GM18511 (cell line): ENCODE data around the gene TBX15.

Experiments used
- ATAC-seq: cut with Tn5 transposase; IDR thresholded peaks from one replicate; pipeline ENCODE4 v1.9.1; 2021; ENCODE audit warnings: mild to moderate bottlenecking, moderate library complexity; ENCODE audit not compliant: unreplicated experiment

TBX15 gene

GRCh38 chr1:119002028-119002686 is 14.0 kb upstream of the TBX15 start:
- no peak for ATAC-seq

GRCh38 chr1:119001181-119002027 is 13.3 kb upstream of the TBX15 start:
- ATAC-seq = no peak

- no peak for ATAC-seq
Measured at GRCh38 chr1:119000371-119001180, 12.4 kb upstream of the TBX15 start.

- no peak for ATAC-seq
Measured at GRCh38 chr1:118999348-119000071, 11.4 kb upstream of the TBX15 start.

GRCh38 chr1:118998171-118998570 is 10.0 kb upstream of the TBX15 start:
- no peak for ATAC-seq

- ATAC-seq = no peak
Measured at GRCh38 chr1:118997225-118997624, 9.1 kb upstream of the TBX15 start.

GRCh38 chr1:118995312-118996016 is 7.3 kb upstream of the TBX15 start:
- ATAC-seq = no peak

GRCh38 chr1:118993700-118994026 is 5.5 kb upstream of the TBX15 start:
- no peak for ATAC-seq

- ATAC-seq = no peak
Measured at GRCh38 chr1:118992868-118993699, 4.9 kb upstream of the TBX15 start.

GRCh38 chr1:118992237-118992825 is 4.2 kb upstream of the TBX15 start:
- no peak for ATAC-seq

- ATAC-seq = no peak
Measured at GRCh38 chr1:118991448-118991847, 3.3 kb upstream of the TBX15 start.

GRCh38 chr1:118990513-118991152 is 2.5 kb upstream of the TBX15 start:
- ATAC-seq = no peak

GRCh38 chr1:118989878-118990378 is 1.8 kb upstream of the TBX15 start:
- ATAC-seq = no peak

GRCh38 chr1:118989006-118989815 is 1.1 kb upstream of the TBX15 start:
- no peak for ATAC-seq

GRCh38 chr1:118987468-118988185 is 516 bp downstream of the TBX15 start:
- ATAC-seq = no peak

GRCh38 chr1:118986555-118987467 is 1.3 kb downstream of the TBX15 start:
- ATAC-seq = no peak
